HG03139 (cell line): Measurements from ENCODE around the gene ACOT13.
"Not testable (repeated sequence)": the region's sequence is repeated elsewhere in the genome, so short reads cannot be mapped to it uniquely, and the experiment has no call there.

Experiments used
- ATAC-seq: cut with Tn5 transposase; IDR thresholded peaks from one replicate; pipeline ENCODE4 v1.9.1; 2021; ENCODE audit not compliant: unreplicated experiment

Gene ACOT13

GRCh38 chr6:24666641-24667377, at the start of gene ACOT13, which contains the start of gene TDP2:
Gene ACOT13 (plus strand): TSS chr6:24667077. CDS start chr6:24667264, 187 bp downstream.
Gene TDP2 (minus strand): TSS chr6:24666899. CDS start chr6:24666862, 37 bp downstream.
- peak; percentile 94 for ATAC-seq

- ATAC-seq, result no peak
Observed at GRCh38 chr6:24619661-24620060, 47.2 kb upstream of the ACOT13 start.

- ATAC-seq, result no peak
Observed at GRCh38 chr6:24620637-24621036, 46.2 kb upstream of the ACOT13 start.

GRCh38 chr6:24621626-24622289, 45.1 kb upstream of the ACOT13 start:
- no peak for ATAC-seq

- ATAC-seq, result no peak
Observed at GRCh38 chr6:24630856-24631505, 35.9 kb upstream of the ACOT13 start.

GRCh38 chr6:24631671-24632070, 35.2 kb upstream of the ACOT13 start:
- ATAC-seq, result no peak

- ATAC-seq, result no peak
Observed at GRCh38 chr6:24632573-24632972, 34.3 kb upstream of the ACOT13 start.

GRCh38 chr6:24636681-24637080, 30.2 kb upstream of the ACOT13 start:
- ATAC-seq, result no peak

- no peak for ATAC-seq
Observed at GRCh38 chr6:24640166-24640565, 26.7 kb upstream of the ACOT13 start.

- not testable (repeated sequence) for ATAC-seq
Observed at GRCh38 chr6:24640631-24641030, 26.2 kb upstream of the ACOT13 start.

GRCh38 chr6:24642061-24642460, 24.8 kb upstream of the ACOT13 start:
- no peak for ATAC-seq

- no peak for ATAC-seq
Observed at GRCh38 chr6:24643920-24644319, 23.0 kb upstream of the ACOT13 start.

- ATAC-seq, result no peak
Observed at GRCh38 chr6:24644377-24644776, 22.5 kb upstream of the ACOT13 start.

- ATAC-seq, result no peak
Observed at GRCh38 chr6:24646771-24647170, 20.1 kb upstream of the ACOT13 start.

GRCh38 chr6:24648276-24648675, 18.6 kb upstream of the ACOT13 start:
- ATAC-seq, result no peak

- ATAC-seq, result no peak
Observed at GRCh38 chr6:24649691-24650090, 17.2 kb upstream of the ACOT13 start.

- no peak for ATAC-seq
Observed at GRCh38 chr6:24650365-24650764, 16.5 kb upstream of the ACOT13 start.

GRCh38 chr6:24655215-24655614, 11.7 kb upstream of the ACOT13 start:
- no peak for ATAC-seq

GRCh38 chr6:24658573-24659560, 8.0 kb upstream of the ACOT13 start:
- no peak for ATAC-seq

- ATAC-seq, result no peak
Observed at GRCh38 chr6:24659561-24659960, 7.3 kb upstream of the ACOT13 start.

- ATAC-seq, result no peak
Observed at GRCh38 chr6:24660105-24660504, 6.8 kb upstream of the ACOT13 start.
